WTC11 (cell line): ENCODE data around the gene PLCZ1.

Experiments used
- CREM ChIP-seq: sonication (generic); formaldehyde crosslinking; IDR thresholded peaks from 2 replicates; pipeline ENCODE4 v1.8.1; 2022; ENCODE audit warnings: mild to moderate bottlenecking, missing genetic modification reagents, moderate library complexity
- CTCF ChIP-seq: fragments of 200-600 bp; IDR thresholded peaks from 2 replicates; pipeline ENCODE4 v1.8.0; 2022; ENCODE audit warnings: antibody characterized with exemption
- ESRRA ChIP-seq: sonication (generic); formaldehyde crosslinking; IDR thresholded peaks from 2 replicates; pipeline ENCODE4 v1.8.1; 2022; ENCODE audit warnings: mild to moderate bottlenecking, missing genetic modification reagents, borderline replicate concordance
- PRDM15 ChIP-seq: sonication (generic); formaldehyde crosslinking; IDR thresholded peaks from 2 replicates; pipeline ENCODE4 v1.8.0; 2022; ENCODE audit warnings: missing genetic modification reagents
- TP53 ChIP-seq: sonication (generic); formaldehyde crosslinking; IDR thresholded peaks from 2 replicates; pipeline ENCODE4 v1.8.1; 2023; ENCODE audit warnings: mild to moderate bottlenecking, missing genetic modification reagents

GRCh38 chr12:18683327-18684013 is 54.3 kb downstream of the PLCZ1 start:
- TF ChIP-seq ESRRA: no peak
- TF ChIP-seq CTCF: no peak
- no peak for TF ChIP-seq TP53 (CRISPR knock-in tag)
- no peak for TF ChIP-seq PRDM15
- no peak for TF ChIP-seq CREM
